SH-SY5Y (cell line): Measurements from ENCODE around the gene ENAH.

Source experiments
- GATA2 ChIP-seq: IDR thresholded peaks from 2 replicates; pipeline ENCODE4 v1.6.1; 2011; ENCODE audit warnings: mild to moderate bottlenecking, low read depth, low read length
- GATA3 ChIP-seq: IDR thresholded peaks from 2 replicates; pipeline ENCODE4 v1.6.1; 2011; ENCODE audit warnings: low read depth, mild to moderate bottlenecking, low read length, moderate library complexity

GRCh38 chr1:225602590-225603206, 50.2 kb downstream of the ENAH start:
- TF ChIP-seq GATA2 (no peak), GATA3 (no peak)
